C4-2B (cell line): Measurements from ENCODE around the gene CERK.

ENCODE experiments used
- CTCF ChIP-seq: fragments of 450-650 bp; conservative IDR thresholded peaks from 2 replicates; pipeline ENCODE4 v1.5.1; 2017; ENCODE audit warnings: mild to moderate bottlenecking
- ZFX ChIP-seq: fragments of 450-650 bp; IDR thresholded peaks from 2 replicates; pipeline ENCODE4 v1.6.1; 2017

GRCh38 chr22:46665151-46665695 lies 72.8 kb downstream of the CERK start:
- TF ChIP-seq CTCF (no peak), ZFX (no peak)
